HepG2 (cell line): Measurements from ENCODE around the gene KIF20A. TPM values are rescaled to one million over a fixed set of nuclear protein-coding genes. Genes with fewer than 3 reads are reported as not detected.

ENCODE experiments used
- ARID2 ChIP-seq: sonication (generic); formaldehyde crosslinking; IDR thresholded peaks from 2 replicates; pipeline ENCODE4 v1.8.1; 2022; ENCODE audit warnings: mild to moderate bottlenecking, missing genetic modification reagents, borderline replicate concordance
- BRCA1 ChIP-seq: sonication (generic); formaldehyde crosslinking; IDR thresholded peaks from 2 replicates; pipeline ENCODE4 v1.4.0; 2020; ENCODE audit warnings: missing genetic modification reagents
- ELF4 ChIP-seq: sonication (generic); formaldehyde crosslinking; IDR thresholded peaks from 2 replicates; pipeline ENCODE4 v1.5.0; 2020; ENCODE audit warnings: missing genetic modification reagents, mild to moderate bottlenecking, moderate library complexity, borderline replicate concordance
- HDAC1 ChIP-seq: sonication (generic); formaldehyde crosslinking; IDR thresholded peaks from 2 replicates; pipeline ENCODE4 v1.5.1; 2020; ENCODE audit warnings: mild to moderate bottlenecking, missing genetic modification reagents
- HES4 ChIP-seq: sonication (generic); formaldehyde crosslinking; IDR thresholded peaks from 2 replicates; pipeline ENCODE4 v1.9.0; 2021; ENCODE audit warnings: mild to moderate bottlenecking, missing genetic modification reagents, borderline replicate concordance
- MYNN ChIP-seq: sonication (generic); formaldehyde crosslinking; IDR thresholded peaks from 2 replicates; pipeline ENCODE4 v1.4.0; 2020; ENCODE audit warnings: mild to moderate bottlenecking, low read depth, missing genetic modification reagents
- RBFOX2 ChIP-seq: fragments of 200-400 bp; formaldehyde crosslinking; IDR thresholded peaks from 2 replicates; pipeline ENCODE4 v1.6.1; 2017; ENCODE audit warnings: low read depth, mild to moderate bottlenecking, low read length
- REXO4 ChIP-seq: sonication (generic); formaldehyde crosslinking; IDR thresholded peaks from 2 replicates; pipeline ENCODE4 v1.8.0; 2022; ENCODE audit warnings: missing genetic modification reagents, mild to moderate bottlenecking, borderline replicate concordance
- SAP130 ChIP-seq: IDR thresholded peaks from 2 replicates; pipeline ENCODE4 v1.6.1; 2016; ENCODE audit warnings: low read depth
- XRCC5 ChIP-seq: fragments of 200-400 bp; formaldehyde crosslinking; optimal IDR thresholded peaks from 2 replicates; pipeline ENCODE3; 2017; ENCODE audit warnings: mild to moderate bottlenecking, low read length
- YEATS4 ChIP-seq: sonication (generic); formaldehyde crosslinking; IDR thresholded peaks from 2 replicates; pipeline ENCODE4 v1.4.0; 2020; ENCODE audit warnings: missing genetic modification reagents, borderline replicate concordance
- ZNF343 ChIP-seq: sonication (generic); formaldehyde crosslinking; IDR thresholded peaks from 2 replicates; pipeline ENCODE4 v1.4.0; 2020; ENCODE audit warnings: mild to moderate bottlenecking, missing genetic modification reagents
- ZNF607 ChIP-seq: sonication (generic); formaldehyde crosslinking; IDR thresholded peaks from 2 replicates; pipeline ENCODE4 v1.5.1; 2020; ENCODE audit warnings: missing genetic modification reagents, mild to moderate bottlenecking, borderline replicate concordance
- ZNF678 ChIP-seq: sonication (generic); formaldehyde crosslinking; IDR thresholded peaks from 2 replicates; pipeline ENCODE4 v1.4.0; 2020; ENCODE audit warnings: mild to moderate bottlenecking, missing genetic modification reagents
- polyA plus RNA-seq, 8 experiments: library from polyadenylated mRNA; depleted of rRNA in 3 of 8; stranded (reverse) in 7 of 8; unstranded in 1 of 8; fragments of >200 nt; fragmentation: Illumina TruSeq in 4 of 8; extraction: Trizol in 4 of 8; gene quantifications; 2 replicates each; pipeline versions ENCODE4 v1.2.1 to v1.2.3, GENCODE V29; 2011 to 2016; ENCODE audit warnings: low read depth in 4 of 8, missing spikeins in 1 of 8, mixed read lengths in 1 of 8; ENCODE audit not compliant: insufficient read depth in 1 of 8
- total RNA-seq, 5 experiments: library from RNA; depleted of rRNA; stranded (reverse); fragments of >200 nt; fragmentation: Illumina TruSeq; extraction: Trizol; gene quantifications; 2 replicates each; pipeline ENCODE4 v1.2.3, GENCODE V29; 2016; ENCODE audit warnings: low read depth in 1 of 5
- TF ChIP-seq, protein P1 (sequence below), 2 experiments: sonication (generic) in 1 of 2; formaldehyde crosslinking in 1 of 2; IDR thresholded peaks; 2 replicates each; pipeline versions ENCODE4 v1.4.0 to v1.6.1; 2016 to 2020; ENCODE audit warnings: borderline replicate concordance in 1 of 2, low read depth in 1 of 2, mild to moderate bottlenecking in 1 of 2, missing genetic modification reagents in 1 of 2
- TF ChIP-seq, protein P2 (sequence below): sonication (generic); formaldehyde crosslinking; IDR thresholded peaks from 2 replicates; pipeline ENCODE4 v1.4.0; 2020; ENCODE audit warnings: missing genetic modification reagents, borderline replicate concordance
- TF ChIP-seq, protein P3 (sequence below), 2 experiments: sonication (generic) in 1 of 2; formaldehyde crosslinking in 1 of 2; IDR thresholded peaks; 2 replicates each; pipeline versions ENCODE4 v1.6.1 to v1.9.0; 2014 to 2022; ENCODE audit warnings: antibody characterized with exemption in 1 of 2, borderline replicate concordance in 1 of 2, inconsistent platforms in 1 of 2, low read depth in 1 of 2, missing genetic modification reagents in 1 of 2

KIF20A gene
- total and polyA plus RNA-seq, 2 of the 13 experiments (the other 11 are each of a cell fraction or from before 2014, with no cell fraction given), result 17.1 to 66.8 TPM

DNA sequence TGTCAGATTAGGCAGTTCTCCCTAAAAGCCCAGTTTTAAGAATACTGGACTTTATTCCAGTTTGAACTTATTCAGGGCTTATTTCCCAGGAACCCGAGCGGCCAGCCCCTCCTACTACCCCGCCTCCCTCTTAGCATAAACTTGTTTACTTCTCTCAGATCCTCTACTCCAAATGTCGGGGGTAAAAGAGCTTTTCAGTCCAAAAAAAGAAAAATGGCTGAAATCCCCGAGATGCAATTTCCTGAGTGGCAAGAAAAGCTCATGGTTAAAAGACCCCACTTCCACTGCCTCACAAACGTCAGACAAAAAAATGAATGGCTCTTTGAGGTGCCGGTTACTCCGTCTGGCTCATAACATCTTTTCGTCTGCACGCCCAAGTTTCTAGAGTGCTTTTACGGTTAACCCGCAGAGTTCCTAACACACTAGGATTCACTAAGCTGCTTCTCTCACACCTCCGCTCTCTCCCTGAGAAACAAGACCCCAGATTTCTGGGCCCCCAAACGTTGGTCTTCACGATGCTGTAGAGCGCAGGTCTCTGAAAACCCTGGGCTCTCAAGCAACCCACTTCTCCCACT, 884 bp upstream of the KIF20A start (continued):
- TF ChIP-seq HDAC1 (CRISPR knock-in tag) (no peak), BRCA1 (peak; percentile 55; the same call in 1 of the 2 replicates), ARID2 (no peak), ZNF678 (CRISPR knock-in tag) (0 out of 2 replicates have a peak, but pooled peaks have one; percentile 20), RBFOX2 (0 out of 2 replicates have a peak, but pooled peaks have one; percentile 24), XRCC5 (peak; percentile 18), YEATS4 (CRISPR knock-in tag) (0 out of 2 replicates have a peak, but pooled peaks have one; percentile 2), ZNF343 (CRISPR knock-in tag) (no peak), REXO4 (CRISPR knock-in tag) (no peak), ZNF607 (CRISPR knock-in tag) (no peak), ELF4 (CRISPR knock-in tag) (peak; percentile 17; the same call in 1 of the 2 replicates), MYNN (CRISPR knock-in tag) (peak; percentile 24; the same call in 1 of the 2 replicates), HES4 (CRISPR knock-in tag) (0 out of 2 replicates have a peak, but pooled peaks have one; percentile 18), SAP130 (peak; percentile 12)
- TF ChIP-seq, protein P1, sequence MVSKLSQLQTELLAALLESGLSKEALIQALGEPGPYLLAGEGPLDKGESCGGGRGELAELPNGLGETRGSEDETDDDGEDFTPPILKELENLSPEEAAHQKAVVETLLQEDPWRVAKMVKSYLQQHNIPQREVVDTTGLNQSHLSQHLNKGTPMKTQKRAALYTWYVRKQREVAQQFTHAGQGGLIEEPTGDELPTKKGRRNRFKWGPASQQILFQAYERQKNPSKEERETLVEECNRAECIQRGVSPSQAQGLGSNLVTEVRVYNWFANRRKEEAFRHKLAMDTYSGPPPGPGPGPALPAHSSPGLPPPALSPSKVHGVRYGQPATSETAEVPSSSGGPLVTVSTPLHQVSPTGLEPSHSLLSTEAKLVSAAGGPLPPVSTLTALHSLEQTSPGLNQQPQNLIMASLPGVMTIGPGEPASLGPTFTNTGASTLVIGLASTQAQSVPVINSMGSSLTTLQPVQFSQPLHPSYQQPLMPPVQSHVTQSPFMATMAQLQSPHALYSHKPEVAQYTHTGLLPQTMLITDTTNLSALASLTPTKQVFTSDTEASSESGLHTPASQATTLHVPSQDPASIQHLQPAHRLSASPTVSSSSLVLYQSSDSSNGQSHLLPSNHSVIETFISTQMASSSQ (IDR thresholded peaks at IDR 0.05; ENCODE audit: low read depth), result no peak
- TF ChIP-seq, protein P1 (CRISPR knock-in tag; IDR thresholded peaks at IDR 0.05; ENCODE audit: borderline replicate concordance), result 0 out of 2 replicates have a peak, but pooled peaks have one; percentile 14
- TF ChIP-seq, protein P2, sequence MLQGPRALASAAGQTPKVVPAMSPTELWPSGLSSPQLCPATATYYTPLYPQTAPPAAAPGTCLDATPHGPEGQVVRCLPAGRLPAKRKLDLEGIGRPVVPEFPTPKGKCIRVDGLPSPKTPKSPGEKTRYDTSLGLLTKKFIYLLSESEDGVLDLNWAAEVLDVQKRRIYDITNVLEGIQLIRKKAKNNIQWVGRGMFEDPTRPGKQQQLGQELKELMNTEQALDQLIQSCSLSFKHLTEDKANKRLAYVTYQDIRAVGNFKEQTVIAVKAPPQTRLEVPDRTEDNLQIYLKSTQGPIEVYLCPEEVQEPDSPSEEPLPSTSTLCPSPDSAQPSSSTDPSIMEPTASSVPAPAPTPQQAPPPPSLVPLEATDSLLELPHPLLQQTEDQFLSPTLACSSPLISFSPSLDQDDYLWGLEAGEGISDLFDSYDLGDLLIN (CRISPR knock-in tag), result 0 out of 2 replicates have a peak, but pooled peaks have one; percentile 62
- TF ChIP-seq, protein P3, sequence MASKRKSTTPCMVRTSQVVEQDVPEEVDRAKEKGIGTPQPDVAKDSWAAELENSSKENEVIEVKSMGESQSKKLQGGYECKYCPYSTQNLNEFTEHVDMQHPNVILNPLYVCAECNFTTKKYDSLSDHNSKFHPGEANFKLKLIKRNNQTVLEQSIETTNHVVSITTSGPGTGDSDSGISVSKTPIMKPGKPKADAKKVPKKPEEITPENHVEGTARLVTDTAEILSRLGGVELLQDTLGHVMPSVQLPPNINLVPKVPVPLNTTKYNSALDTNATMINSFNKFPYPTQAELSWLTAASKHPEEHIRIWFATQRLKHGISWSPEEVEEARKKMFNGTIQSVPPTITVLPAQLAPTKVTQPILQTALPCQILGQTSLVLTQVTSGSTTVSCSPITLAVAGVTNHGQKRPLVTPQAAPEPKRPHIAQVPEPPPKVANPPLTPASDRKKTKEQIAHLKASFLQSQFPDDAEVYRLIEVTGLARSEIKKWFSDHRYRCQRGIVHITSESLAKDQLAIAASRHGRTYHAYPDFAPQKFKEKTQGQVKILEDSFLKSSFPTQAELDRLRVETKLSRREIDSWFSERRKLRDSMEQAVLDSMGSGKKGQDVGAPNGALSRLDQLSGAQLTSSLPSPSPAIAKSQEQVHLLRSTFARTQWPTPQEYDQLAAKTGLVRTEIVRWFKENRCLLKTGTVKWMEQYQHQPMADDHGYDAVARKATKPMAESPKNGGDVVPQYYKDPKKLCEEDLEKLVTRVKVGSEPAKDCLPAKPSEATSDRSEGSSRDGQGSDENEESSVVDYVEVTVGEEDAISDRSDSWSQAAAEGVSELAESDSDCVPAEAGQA (IDR thresholded peaks at IDR 0.05; ENCODE audit: low read depth), result no peak
- TF ChIP-seq, protein P3 (CRISPR knock-in tag; IDR thresholded peaks at IDR 0.05; ENCODE audit: borderline replicate concordance), result 0 out of 2 replicates have a peak, but pooled peaks have one; percentile 64
